Hematopoietic multipotent progenitor cell treated with erythropoietin and hydrocortisone succinate and interleukin-3 and kit ligand, for 15 days (in vitro differentiated cells): ENCODE measurements around the gene PDE4B.
"Not testable (repeated sequence)": the region's sequence is repeated elsewhere in the genome, so short reads cannot be mapped to it uniquely, and the experiment has no call there.

ENCODE experiments used
- DNase-seq: peaks from one replicate; pipeline ENCODE4 v3.0.0-alpha.2; 2015; ENCODE audit warnings: low spot score

The PDE4B gene

GRCh38 chr1:65994223-65994622, 201.5 kb downstream of the PDE4B start:
- DNase-seq = no peak

- no peak for DNase-seq
Measured at GRCh38 chr1:65995336-65995735, 202.6 kb downstream of the PDE4B start.

GRCh38 chr1:65995928-65996327, 203.2 kb downstream of the PDE4B start:
- DNase-seq = no peak

- DNase-seq = no peak
Measured at GRCh38 chr1:65997693-65998092, 205.0 kb downstream of the PDE4B start.

- DNase-seq = no peak
Measured at GRCh38 chr1:65998763-65999583, 206.3 kb downstream of the PDE4B start.

GRCh38 chr1:66000033-66000637, 207.4 kb downstream of the PDE4B start:
- DNase-seq = no peak

- no peak for DNase-seq
Measured at GRCh38 chr1:66003690-66004089, 211.0 kb downstream of the PDE4B start.

- not testable (repeated sequence) for DNase-seq
Measured at GRCh38 chr1:66006534-66006933, 213.8 kb downstream of the PDE4B start.

- DNase-seq = no peak
Measured at GRCh38 chr1:66012106-66012784, 219.6 kb downstream of the PDE4B start.

- DNase-seq = no peak
Measured at GRCh38 chr1:66013371-66013770, 220.7 kb downstream of the PDE4B start.

GRCh38 chr1:66022904-66023620, 230.4 kb downstream of the PDE4B start:
- no peak for DNase-seq

GRCh38 chr1:66025188-66025587, 232.5 kb downstream of the PDE4B start:
- DNase-seq = no peak

GRCh38 chr1:66028035-66028434, 235.3 kb downstream of the PDE4B start:
- no peak for DNase-seq

- DNase-seq = no peak
Measured at GRCh38 chr1:66033781-66034180, 241.1 kb downstream of the PDE4B start.

- no peak for DNase-seq
Measured at GRCh38 chr1:66035616-66036245, 243.0 kb downstream of the PDE4B start.

GRCh38 chr1:66041654-66042053, 249.0 kb downstream of the PDE4B start:
- DNase-seq = no peak

GRCh38 chr1:66043186-66043585, 250.5 kb downstream of the PDE4B start:
- DNase-seq = no peak

- DNase-seq = no peak
Measured at GRCh38 chr1:66044912-66045311, 252.2 kb downstream of the PDE4B start.

- DNase-seq = no peak
Measured at GRCh38 chr1:66046415-66046814, 253.7 kb downstream of the PDE4B start.

- no peak for DNase-seq
Measured at GRCh38 chr1:66048011-66048410, 255.3 kb downstream of the PDE4B start.

- no peak for DNase-seq
Measured at GRCh38 chr1:66050123-66050522, 257.4 kb downstream of the PDE4B start.

- no peak for DNase-seq
Measured at GRCh38 chr1:66050633-66051032, 257.9 kb downstream of the PDE4B start.
